MM.1S (cell line): ENCODE measurements around the gene CDHR5.

ENCODE experiments used
- CTCF ChIP-seq: fragments of 300-600 bp; sonication (generic); IDR thresholded peaks from 2 replicates; pipeline ENCODE4 v1.5.1; 2016; ENCODE audit warnings: antibody characterized with exemption, low read length, mixed read lengths
- EZH2 ChIP-seq: fragments of 300-600 bp; sonication (generic); optimal IDR thresholded peaks from 2 replicates; pipeline ENCODE3; 2017; ENCODE audit warnings: low read depth, mild to moderate bottlenecking, antibody characterized with exemption, low read length, mixed read lengths

- TF ChIP-seq CTCF (no peak), EZH2 (no peak)
Observed at GRCh38 chr11:569158-569885, 55.4 kb downstream of the CDHR5 start.
